NCI-H187 (cell line): ENCODE data around the gene JOSD2.
"Not testable (repeated sequence)": the region's sequence is repeated elsewhere in the genome, so short reads cannot be mapped to it uniquely, and the experiment has no call there.

Experiments used
- DNase-seq, 2 experiments: peaks; one replicate each; lab custom pipeline; 2025; lab: John Stamatoyannopoulos, UW

The JOSD2 gene

GRCh38 chr19:50476224-50476906 lies 34.6 kb downstream of the JOSD2 start, which contains the start of the genes EMC10 and GARIN5A:
EMC10 (plus strand) TSS chr19:50476507; CDS start chr19:50476545, 38 bp downstream.
GARIN5A (minus strand) TSS chr19:50476848; CDS start chr19:50476388, 460 bp downstream.
- peak; percentile 52 to 80 for DNase-seq

- no peak for DNase-seq
These were observed 35.2 kb downstream of the JOSD2 start for GRCh38 chr19:50475736-50476223.

- no peak for DNase-seq
These were observed 35.9 kb downstream of the JOSD2 start for GRCh38 chr19:50475101-50475568.

GRCh38 chr19:50473336-50473735 lies 37.7 kb downstream of the JOSD2 start:
- DNase-seq = not testable (repeated sequence)

GRCh38 chr19:50468818-50469217 lies 42.2 kb downstream of the JOSD2 start:
- no peak for DNase-seq

GRCh38 chr19:50467566-50467965 lies 43.4 kb downstream of the JOSD2 start:
- DNase-seq = no peak

- DNase-seq = no peak
These were observed 44.3 kb downstream of the JOSD2 start for GRCh38 chr19:50466706-50467039.

- DNase-seq = no peak
These were observed 44.8 kb downstream of the JOSD2 start for GRCh38 chr19:50465986-50466705.

GRCh38 chr19:50465000-50465399 lies 46.0 kb downstream of the JOSD2 start:
- no peak for DNase-seq

- no peak for DNase-seq
These were observed 46.6 kb downstream of the JOSD2 start for GRCh38 chr19:50464348-50464747.

GRCh38 chr19:50462970-50463369 lies 48.0 kb downstream of the JOSD2 start:
- no peak for DNase-seq

- peak; percentile 14 to 39 for DNase-seq
These were observed 49.7 kb downstream of the JOSD2 start for GRCh38 chr19:50461066-50461875.

GRCh38 chr19:50460161-50460765 lies 50.7 kb downstream of the JOSD2 start:
- DNase-seq = no peak

- no peak for DNase-seq
These were observed 51.4 kb downstream of the JOSD2 start for GRCh38 chr19:50459638-50460037.

GRCh38 chr19:50459067-50459456 lies 51.9 kb downstream of the JOSD2 start:
- no peak for DNase-seq

GRCh38 chr19:50458396-50459066 lies 52.5 kb downstream of the JOSD2 start:
- DNase-seq = no peak

- no peak for DNase-seq
These were observed 53.7 kb downstream of the JOSD2 start for GRCh38 chr19:50457300-50457699.
